GM18870 (cell line): ENCODE measurements around the gene CHMP1A.
"Not testable (repeated sequence)": the region's sequence is repeated elsewhere in the genome, so short reads cannot be mapped to it uniquely, and the experiment has no call there.

Experiments used
- ATAC-seq: cut with Tn5 transposase; IDR thresholded peaks from one replicate; pipeline ENCODE4 v1.9.1; 2021; ENCODE audit warnings: moderate library complexity; ENCODE audit not compliant: unreplicated experiment

Gene CHMP1A

DNA sequence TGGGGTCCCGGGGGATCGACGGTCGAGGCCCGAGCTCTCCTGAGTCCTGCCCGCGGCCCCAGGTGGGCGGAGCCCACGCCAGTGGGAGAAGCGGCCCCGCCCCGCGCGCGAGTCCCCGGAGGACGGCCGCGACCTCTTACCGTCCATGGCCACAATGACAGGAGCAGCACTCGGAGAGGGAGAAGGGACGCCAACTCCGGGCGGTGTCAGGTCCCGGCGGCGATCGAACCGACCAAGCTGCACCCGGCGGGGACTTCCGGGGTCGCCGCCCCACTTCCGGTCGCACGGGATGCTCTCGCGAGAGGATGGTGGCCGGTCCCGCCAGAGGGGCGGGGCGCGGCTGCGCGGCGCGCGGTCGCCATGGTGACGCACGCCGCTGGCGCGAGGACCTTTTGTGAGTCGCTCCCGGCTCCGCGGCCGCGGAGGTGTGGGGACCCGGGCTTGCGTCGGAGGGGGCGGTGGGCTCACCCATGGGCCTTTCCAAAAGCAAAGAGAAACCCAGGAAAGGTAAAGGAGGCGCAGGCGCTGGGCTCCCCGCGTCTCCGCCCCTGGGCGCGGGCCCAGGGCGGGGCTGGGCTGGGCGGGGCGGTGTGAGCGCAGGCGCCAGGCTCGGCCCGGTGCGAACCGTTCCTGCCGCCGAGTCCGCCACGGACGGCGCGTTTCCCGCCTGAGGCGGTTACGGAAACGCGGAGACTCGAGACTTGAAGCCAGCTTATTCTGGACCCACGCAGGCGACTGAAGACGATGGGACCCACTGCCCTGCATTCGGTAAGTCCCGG lies at the start of gene CHMP1A, which contains the start of gene SPATA33:
Gene CHMP1A, minus strand, starts transcription at position 267 of the 779 bp plus-strand sequence. Its CDS starts 120 bp downstream, at position 147.
Gene SPATA33, plus strand, starts transcription at position 395 of the 779 bp plus-strand sequence. Its CDS starts 76 bp downstream, at position 471.
- peak; percentile 79 for ATAC-seq

DNA sequence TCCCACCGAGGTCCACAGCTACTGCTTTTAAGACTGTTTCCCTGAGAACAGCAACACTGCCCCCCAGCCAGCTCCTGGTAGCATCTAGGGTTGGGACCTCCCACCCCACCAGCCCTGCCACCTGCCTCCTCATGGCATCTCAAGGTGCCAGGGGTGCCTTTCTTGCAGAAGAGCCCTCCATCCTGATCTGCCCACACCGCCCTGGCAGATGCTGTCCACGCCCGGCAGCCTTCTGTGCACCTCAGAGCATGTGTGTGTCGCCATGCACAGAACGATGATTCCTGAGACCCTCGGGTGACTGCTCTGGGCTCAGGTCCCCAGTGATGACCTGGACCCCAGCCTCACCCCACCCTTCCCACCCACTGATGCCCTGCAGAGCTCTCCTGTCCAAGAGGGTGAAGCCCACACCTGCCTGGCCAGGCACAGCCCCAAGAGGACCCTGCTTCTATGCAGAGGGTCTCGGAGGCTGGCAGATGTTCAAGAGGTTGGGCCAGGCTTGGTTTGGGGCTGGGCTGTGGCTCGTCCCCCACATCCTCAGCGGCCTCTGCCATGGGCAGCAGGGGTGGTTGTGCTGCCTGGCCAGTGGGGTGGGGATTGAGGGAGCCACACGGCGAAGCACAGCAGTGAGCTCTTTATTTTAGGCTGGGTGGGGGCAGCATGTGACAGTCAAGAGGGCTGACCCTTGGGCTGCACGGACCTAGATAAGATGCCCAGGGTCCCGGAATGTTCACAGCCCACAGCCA lies 49.2 kb upstream of the CHMP1A start:
- ATAC-seq, result no peak

DNA sequence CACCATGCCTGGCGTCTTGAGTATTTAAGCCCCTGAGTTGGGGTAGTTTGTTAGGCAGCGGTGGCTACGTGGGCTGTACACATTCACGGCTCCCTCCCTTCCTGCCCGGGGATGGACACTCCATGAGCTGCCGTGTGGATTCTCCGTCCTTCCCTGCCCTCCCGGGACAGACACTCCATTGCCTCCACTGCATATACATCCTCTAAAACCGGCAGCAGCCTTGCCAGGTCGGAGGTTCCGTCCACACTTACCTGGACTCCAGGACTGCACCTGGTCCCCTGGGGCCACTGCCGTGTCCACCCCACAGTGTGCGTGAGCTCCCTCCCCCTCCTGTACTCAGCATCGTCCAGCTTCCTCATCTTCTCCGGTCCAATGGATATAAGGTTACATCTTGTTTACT lies 47.5 kb upstream of the CHMP1A start:
- no peak for ATAC-seq

DNA sequence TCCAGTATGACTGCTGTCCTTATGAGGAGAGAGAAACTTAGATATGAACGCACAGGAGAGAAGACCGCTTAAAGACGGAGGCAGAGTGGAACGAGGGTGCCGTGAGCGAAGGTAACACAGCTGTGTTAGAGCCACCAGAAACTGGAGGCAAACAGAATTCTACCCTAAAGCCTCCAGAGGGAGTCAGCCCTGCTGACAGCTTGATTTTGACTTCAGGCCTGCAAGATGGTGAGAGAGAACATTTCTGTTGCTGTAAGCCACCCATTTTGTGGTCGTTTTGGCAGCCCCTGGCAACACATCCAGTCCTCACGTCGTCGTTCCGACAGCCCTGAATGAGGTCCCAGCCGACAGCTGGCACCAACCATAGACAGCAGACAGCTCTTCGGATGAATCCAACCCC lies 46.8 kb upstream of the CHMP1A start:
- no peak for ATAC-seq

DNA sequence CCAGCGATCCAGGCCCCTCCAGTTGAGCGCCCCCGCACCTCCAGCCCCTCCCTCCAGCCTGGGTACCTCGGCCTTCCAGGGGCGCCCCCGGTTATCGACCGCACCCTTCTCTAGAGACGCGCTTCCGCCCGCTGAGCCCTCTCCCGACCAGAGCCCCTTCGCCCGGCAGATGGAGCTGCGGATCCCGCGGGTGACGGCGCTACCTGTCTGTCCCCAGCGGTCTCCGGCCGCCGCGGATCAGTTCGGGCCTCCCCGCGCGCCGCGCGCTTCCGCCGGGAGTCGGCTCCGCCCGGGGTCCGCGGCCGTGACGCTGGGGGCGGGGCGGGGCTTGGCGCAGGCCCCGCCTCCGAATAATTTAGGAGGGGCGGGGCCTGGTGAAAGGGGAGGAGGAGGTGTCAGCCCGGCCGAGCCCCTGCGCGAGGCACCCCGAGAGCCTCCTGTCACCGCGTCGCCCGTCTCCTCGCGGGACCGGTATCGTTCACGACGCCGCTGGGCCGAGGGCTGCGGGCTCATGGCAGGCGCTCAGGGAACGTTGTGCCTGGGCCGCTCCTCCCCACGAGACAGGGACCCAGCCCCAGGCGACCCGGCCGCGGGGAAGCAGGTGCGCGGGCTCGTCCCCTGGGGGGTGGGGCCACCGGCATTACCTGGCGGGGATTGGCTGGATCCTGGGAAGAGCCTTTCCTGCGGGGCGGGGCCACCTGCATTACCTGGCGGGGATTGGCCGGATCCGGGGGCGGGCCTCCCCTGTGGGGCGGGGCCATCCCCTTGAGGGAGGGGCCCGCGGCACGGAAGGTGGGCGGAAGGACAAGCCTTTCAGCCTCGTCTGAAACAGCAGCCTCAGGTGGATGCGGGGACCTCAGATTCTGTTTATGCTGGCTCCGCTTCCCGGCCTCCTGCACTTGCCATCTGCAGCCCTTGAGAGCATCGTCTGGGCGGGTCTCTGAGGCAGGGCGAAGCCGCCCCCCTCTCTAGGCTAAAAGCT lies 44.2 kb upstream of the CHMP1A start, which contains the start of gene SPATA2L:
Gene SPATA2L, minus strand, starts transcription at position 281 of the 982 bp plus-strand sequence. CDS start 473 bp downstream, outside the sequence.
- ATAC-seq, result peak; percentile 64

DNA sequence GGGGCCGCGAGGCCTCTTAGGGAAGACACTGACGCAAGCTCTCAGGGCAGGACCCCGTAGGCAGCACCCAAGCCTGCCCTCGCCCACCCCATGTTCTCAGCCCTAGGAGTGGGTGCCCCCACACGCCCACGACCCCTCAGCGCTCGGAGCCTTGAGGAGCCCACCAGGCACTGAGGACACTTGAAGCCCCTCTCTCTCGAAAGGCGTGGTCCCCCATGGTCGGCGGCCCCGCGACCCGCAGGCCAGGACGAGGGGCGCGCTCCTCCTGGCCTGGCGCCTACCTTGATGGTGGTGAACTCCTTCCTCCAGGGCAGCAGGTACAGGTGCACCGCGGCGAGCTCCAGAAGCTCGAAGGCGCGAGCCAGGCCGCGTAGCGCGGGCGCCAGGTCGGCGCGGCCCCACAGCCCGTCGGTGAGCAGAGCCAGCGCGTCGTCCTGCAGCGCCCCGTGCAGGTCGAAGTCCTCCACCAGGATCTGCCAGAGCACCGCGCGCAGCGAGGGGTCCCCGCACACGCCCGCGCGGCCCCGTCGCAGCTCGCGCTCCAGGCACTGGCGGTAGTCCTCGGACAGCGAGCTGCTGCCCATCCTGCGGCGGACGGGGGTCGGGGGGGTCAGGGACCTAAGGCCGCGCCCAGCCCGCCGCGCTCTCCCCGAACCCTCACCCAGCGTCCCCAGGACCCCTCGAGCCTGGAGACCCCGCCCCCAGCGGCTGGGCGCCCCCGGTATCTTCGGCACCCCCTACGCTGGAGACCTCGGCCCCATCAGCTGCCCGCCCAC lies 43.3 kb upstream of the CHMP1A start:
- no peak for ATAC-seq

DNA sequence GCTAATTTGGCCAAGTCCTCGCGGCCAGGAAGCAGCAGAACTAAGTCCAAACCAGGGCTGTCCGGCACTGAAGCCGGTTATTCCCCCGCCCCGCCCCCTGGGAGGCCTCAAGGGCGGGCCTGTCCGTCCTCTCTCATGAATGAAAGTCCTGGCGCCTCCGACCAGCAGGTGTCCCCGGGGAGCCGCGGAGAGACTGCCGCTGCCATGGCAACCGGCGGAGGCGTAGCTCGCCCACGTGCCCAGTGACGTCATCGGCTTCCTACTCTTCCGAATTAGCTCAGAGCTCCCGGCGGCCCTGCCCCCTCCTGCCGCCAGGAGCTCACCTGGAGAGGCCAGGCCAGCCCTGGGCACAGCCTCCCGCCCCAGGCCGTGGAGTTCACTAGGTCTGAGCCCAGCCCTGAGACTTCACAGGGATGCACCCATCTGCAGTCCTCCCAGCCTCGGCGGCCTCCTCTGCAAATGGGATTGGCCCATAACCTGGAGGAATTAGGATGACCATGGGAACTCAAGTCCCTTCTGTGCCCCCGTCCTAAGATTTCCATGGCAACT lies 42.7 kb upstream of the CHMP1A start:
- ATAC-seq, result peak; percentile 43

DNA sequence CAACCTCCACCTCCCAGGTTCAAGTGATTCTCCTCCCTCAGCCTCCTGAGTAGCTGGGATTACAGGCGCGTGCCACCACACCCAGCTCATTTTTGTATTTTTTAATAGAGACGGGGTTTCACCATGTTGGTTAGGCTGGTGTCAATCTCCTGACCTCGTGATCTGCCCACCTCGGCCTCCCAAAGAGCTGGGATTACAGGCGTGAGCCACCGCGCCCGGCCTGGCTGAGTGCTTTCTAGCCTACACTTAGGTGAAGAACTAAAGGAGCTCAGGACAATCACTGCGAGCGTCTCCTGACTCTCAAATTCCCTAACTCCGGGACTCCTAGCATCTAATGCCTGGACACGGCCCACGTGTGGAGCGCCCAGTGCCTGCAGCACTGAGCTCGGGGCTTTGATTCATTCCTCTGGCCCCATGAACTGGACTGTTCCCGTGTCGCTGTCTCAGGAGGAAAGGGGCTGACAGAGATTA lies 42.2 kb upstream of the CHMP1A start:
- ATAC-seq, result not testable (repeated sequence)

DNA sequence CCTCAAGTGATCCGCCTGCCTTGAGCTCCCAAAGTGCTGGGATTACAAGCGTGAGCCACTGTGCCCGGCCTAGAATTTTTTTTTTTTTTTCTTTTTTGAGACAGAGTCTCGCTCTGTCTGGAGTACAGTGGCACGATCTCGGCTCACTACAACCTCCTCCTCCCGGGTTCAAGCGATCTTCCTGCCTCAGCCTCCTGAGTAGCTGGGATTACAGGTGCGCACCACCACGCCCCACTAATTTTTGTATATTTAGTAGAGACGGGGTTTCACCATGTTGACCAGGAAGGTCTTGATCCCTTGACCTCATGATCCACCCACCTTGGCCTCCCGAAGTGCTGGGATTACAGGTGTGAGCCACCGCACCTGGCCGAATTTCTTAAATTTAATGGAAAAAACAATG lies 41.2 kb upstream of the CHMP1A start:
- not testable (repeated sequence) for ATAC-seq

DNA sequence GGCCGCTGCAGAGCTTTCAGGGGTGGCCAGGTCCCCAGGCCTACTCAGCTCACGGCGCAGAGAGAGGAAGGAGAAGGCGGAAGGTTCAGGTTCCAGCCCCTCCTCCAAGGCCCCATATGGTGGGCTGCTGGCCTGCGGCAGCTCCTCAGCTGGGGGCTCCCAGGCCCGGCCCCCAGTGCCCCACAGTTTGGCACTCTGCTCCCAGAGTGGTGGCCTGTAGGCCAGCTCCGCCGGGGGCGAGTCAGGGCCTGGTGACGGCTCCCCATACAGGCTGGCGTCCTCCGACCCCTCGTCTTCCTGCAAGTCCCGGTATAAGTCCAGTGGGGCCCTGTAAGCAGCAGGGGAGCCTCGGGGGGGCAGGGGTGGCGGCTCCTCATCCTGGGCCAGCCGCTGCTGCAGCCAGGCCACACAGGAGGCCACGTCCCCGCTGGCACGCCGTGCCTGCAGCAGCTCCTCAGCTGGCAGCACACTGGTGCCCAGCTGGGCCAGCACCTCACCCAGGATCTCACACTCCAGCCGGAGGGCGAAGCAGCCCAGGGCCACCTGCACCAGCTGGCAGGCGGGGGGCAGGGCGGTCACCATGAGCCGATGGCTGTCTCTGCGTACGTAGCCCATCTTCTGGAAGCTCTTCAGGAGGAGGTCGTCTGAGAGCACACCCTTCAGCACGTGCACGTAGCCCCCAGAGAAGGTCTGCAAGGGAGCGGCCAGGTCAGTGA lies 40.3 kb upstream of the CHMP1A start:
- ATAC-seq, result no peak

DNA sequence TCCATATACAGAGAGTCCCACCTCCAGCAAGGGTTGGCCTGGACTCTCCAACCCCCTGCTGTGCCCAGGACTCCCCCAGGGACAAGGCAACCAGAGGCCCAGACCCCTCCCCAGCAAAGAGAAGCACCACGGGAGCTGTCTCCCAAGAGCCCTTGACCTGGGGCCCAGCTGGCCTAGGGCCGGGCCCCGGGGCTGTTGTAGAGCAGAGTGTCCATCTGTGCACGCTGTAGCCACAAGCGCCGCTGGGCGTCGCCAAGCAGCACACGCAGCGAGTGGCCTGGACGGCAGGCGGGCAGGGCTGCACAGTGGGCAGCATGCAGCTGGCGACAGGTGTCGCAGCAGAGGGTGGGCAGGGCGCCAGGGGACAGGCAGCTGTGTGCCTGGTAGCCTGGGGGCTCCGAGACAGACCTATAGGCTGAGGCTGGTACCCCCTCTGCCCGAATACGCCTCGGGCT lies 39.7 kb upstream of the CHMP1A start:
- ATAC-seq, result no peak

DNA sequence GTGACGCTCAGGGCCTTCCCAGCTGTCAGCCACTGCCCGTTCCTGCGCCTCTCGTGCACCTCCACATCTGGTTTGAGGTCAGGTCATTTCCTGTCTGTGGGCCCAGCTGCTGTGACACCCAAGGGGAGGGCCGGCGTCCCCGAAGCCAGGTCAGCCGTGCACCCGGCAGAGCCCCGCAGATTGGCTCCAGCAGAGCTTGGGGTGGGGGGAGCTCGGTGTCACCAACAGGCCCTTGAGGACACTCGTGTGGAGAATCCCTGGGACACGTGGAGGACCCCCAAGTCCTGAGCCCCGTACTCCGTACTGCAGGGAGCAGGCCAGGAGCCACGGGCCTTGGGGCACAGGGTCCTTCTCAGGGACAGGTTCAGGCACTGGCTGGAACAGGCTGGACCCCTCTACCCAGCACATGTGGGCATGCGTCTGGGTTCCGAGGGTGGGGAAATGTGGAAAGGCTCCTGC lies 39.2 kb upstream of the CHMP1A start:
- no peak for ATAC-seq

DNA sequence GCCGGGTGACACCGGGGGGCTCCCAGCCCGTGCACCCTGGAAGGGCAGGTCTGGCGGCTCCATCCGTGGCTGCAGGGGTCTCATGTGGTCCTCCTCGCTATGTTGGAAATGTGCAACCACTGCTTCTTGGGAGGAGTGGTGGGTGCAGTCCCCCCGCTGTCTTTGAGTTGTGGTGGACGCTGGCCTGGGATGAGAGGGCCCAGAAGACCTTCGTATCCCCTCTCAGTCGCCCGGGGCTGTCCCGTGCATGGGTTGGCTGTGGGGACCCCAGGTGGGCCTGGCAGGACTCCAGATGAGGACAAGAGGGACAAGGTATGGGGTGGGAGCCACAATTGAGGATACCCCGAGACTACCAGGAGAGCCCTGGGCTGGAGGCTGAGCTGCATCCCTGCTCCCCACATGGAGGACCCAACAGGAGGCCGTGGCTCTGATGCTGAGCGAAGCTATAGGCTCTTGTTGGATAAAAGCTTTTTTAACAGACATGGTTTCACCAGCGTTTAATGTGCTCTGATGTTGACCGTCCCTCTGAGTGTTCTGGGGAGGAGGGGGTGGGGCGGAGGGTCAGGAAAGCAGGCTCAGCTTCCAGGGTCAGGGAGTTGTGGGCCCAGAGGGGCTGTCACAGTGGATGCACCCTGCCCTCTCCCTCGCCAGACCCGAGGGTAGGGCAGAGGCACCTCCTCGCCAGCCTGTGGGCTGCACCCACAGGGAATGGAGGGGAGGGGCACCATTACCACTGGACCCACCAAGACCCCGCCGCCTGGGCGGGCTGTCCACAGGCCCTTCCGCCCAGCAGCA lies 38.6 kb upstream of the CHMP1A start:
- ATAC-seq, result no peak

DNA sequence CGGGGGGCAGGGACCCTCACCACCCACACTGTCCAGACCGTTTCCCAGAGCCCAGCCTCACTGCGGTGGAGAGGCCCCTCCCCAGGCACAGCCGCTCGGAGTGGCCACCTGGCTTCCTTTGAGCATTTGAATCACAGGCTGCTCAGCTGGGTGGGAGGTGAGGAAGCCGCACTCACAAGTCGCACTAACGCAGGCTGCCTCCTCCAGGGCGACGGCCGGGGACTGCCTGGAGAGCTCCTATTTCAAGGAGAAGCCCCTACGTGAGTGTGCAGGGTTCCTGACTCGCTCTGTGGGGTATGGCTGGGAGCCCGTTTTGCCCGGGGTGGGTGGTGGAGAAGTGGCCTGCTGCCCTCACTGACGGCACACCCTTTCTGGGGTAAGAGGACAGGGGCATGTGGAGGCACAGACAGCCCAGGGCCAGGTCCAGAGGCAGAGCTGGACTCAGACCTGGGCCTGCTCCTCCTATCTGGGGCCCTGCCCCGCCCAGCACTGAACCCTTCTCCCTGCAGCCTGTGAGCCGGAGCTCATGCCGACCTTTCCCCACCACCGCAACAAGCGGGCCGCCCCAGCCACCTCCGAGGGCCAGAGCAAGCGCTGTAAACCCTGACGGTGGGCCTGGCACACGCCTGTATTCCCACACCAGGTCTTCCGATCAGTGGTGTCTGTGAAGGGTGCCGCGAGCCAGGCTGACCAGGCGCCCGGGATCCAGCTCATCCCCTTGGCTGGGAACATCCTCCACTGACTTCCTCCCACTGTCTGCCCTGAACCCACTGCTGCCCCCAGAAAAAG lies 37.8 kb upstream of the CHMP1A start:
- no peak for ATAC-seq

DNA sequence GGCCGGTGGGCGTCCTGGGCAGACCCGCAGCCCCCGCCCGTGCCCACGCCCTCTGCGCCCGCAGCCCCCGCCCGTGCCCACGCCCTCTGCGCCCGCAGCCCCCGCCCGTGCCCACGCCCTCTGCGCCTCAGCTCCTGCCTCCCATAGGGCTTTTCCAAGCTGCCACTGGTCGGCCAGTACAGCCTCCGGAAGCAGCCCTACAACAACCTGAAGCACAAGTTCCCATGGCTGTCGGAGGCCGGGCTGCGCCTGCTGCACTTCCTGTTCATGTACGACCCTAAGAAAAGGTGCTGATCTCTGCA lies 37.2 kb upstream of the CHMP1A start:
- not testable (repeated sequence) for ATAC-seq

DNA sequence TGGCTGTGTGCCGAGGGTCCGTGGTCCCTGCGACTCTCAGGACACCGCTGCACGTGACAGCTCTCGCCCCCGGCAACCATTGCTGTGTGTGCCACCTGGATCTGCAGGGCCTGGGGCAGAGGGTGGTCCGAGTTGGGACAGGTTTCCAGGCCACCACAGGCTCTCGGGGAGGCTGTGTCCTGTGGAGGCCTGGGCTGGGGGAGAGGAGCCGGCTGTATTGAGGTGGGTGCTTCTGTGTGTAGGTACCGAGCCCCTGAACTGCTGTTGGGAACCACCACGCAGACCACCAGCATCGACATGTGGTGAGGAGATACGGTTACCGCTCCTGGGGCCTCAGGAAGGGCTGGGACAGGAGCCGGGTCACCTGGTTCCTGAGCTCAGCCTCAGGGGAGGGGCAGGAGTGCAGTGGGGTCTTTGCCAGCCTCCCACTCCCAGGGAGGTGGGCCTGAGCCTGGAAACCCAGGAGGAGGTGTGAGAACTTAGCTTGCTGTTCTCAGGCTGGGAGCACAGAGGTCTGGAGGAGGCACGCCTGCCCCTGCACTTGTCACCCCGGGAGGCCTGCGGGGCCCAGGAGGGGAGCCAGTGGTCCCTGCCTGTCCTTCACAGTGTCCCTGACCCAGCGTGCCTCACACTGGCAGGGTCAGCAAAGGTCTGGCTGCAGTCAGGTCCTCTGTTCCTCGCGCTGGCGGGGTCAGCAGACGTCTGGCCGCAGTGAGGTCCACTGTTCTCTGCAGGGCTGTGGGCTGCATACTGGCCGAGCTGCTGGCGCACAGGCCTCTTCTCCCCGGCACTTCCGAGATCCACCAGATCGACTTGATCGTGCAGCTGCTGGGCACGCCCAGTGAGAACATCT lies 36.6 kb upstream of the CHMP1A start:
- no peak for ATAC-seq
